Neural cell (in vitro differentiated cells): ENCODE results near the gene MAST4. TPM values are rescaled to one million over a fixed set of nuclear protein-coding genes. Genes with fewer than 3 reads are reported as not detected.

ENCODE experiments used
- H2AFZ ChIP-seq: fragments of 200-600, 300-800 bp; sonication (generic), shearing (Covaris generic); 2 replicates; pipeline ENCODE4 v1.6.0; 2014; ENCODE audit warnings: low read depth, mild to moderate bottlenecking, antibody characterized with exemption, low read length, moderate library complexity
- H3F3A ChIP-seq: fragments of 200-600 bp; shearing (Covaris generic); 2 replicates; pipeline ENCODE4 v1.6.1; 2016; ENCODE audit warnings: mild to moderate bottlenecking, moderate library complexity, mixed read lengths, antibody characterized with exemption, low read length; ENCODE audit not compliant: insufficient read depth, poor library complexity, severe bottlenecking
- H3K27ac ChIP-seq: fragments of 200-600, 300-800 bp; sonication (generic), shearing (Covaris generic); 2 replicates; pipeline ENCODE4 v1.5.1; 2014; ENCODE audit warnings: mild to moderate bottlenecking, low read length, moderate library complexity
- H3K27me3 ChIP-seq: fragments of 300-800, 200-600 bp; sonication (generic), shearing (Covaris generic); 2 replicates; pipeline ENCODE4 v1.6.0; 2014; ENCODE audit warnings: mild to moderate bottlenecking, low read depth, low read length, moderate library complexity; ENCODE audit not compliant: insufficient read depth
- H3K36me3 ChIP-seq: fragments of 300-800, 200-600 bp; sonication (generic), shearing (Covaris generic); 2 replicates; pipeline ENCODE4 v1.5.1; 2014; ENCODE audit warnings: mild to moderate bottlenecking, antibody characterized with exemption, low read length, moderate library complexity; ENCODE audit not compliant: insufficient read depth
- H3K4me2 ChIP-seq: fragments of 300-800, 200-600 bp; sonication (generic), shearing (Covaris generic); 2 replicates; pipeline ENCODE4 v1.6.0; 2014; ENCODE audit warnings: mild to moderate bottlenecking, low read length
- H3K4me3 ChIP-seq: fragments of 300-800, 200-600 bp; sonication (generic), shearing (Covaris generic); 2 replicates; pipeline ENCODE4 v1.5.1; 2014; ENCODE audit warnings: mild to moderate bottlenecking, low read length, moderate library complexity
- H3K79me2 ChIP-seq: fragments of 200-600 bp; shearing (Covaris generic); replicated peaks from 2 replicates; pipeline ENCODE4 v1.6.0; 2014; ENCODE audit warnings: mild to moderate bottlenecking, low read length, moderate library complexity; ENCODE audit not compliant: insufficient read depth
- H3K9ac ChIP-seq: fragments of 300-800, 200-600 bp; sonication (generic), shearing (Covaris generic); 2 replicates; pipeline ENCODE4 v1.6.1; 2016; ENCODE audit warnings: mild to moderate bottlenecking, low read length, mixed read lengths
- H3K9me2 ChIP-seq: fragments of 200-600 bp; shearing (Covaris generic); 2 replicates; pipeline ENCODE4 v1.6.1; 2016; ENCODE audit warnings: mild to moderate bottlenecking, low read length, mixed read lengths; ENCODE audit not compliant: insufficient read depth
- H3K9me3 ChIP-seq: fragments of 200-600, 300-800 bp; sonication (generic), shearing (Covaris generic); 2 replicates; pipeline ENCODE4 v1.6.1; 2016; ENCODE audit warnings: mild to moderate bottlenecking, mixed run types, low read length, moderate library complexity, mixed read lengths
- H4K20me1 ChIP-seq: fragments of 200-600 bp; shearing (Covaris generic); 2 replicates; pipeline ENCODE4 v1.6.1; 2016; ENCODE audit warnings: mild to moderate bottlenecking, mixed run types; ENCODE audit not compliant: insufficient read depth
- CTCF ChIP-seq: fragments of 450-650 bp; IDR thresholded peaks from 2 replicates; pipeline ENCODE4 v1.5.1; 2014; ENCODE audit warnings: antibody characterized with exemption, mild to moderate bottlenecking, moderate library complexity; ENCODE audit not compliant: poor library complexity, severe bottlenecking
- EP300 ChIP-seq: fragments of 450-650 bp; conservative IDR thresholded peaks from 2 replicates; pipeline ENCODE4 v1.6.1; 2014; ENCODE audit warnings: antibody characterized with exemption, mild to moderate bottlenecking, moderate library complexity; ENCODE audit not compliant: poor library complexity, severe bottlenecking
- EZH2 ChIP-seq: fragments of 200-600, 300-800 bp; shearing (Covaris generic), sonication (generic); IDR thresholded peaks from 2 replicates; pipeline ENCODE4 v1.6.1; 2014; ENCODE audit warnings: antibody characterized with exemption, low read length, borderline replicate concordance, mild to moderate bottlenecking; ENCODE audit not compliant: insufficient read depth, poor library complexity, severe bottlenecking
- MXI1 ChIP-seq: fragments of 450-650 bp; conservative IDR thresholded peaks from 2 replicates; pipeline ENCODE4 v1.6.1; 2014; ENCODE audit warnings: antibody characterized with exemption, mild to moderate bottlenecking; ENCODE audit not compliant: poor library complexity, severe bottlenecking
- POLR2AphosphoS5 ChIP-seq: IDR thresholded peaks from 2 replicates; pipeline ENCODE4 v1.6.1; 2012
- RAD21 ChIP-seq: fragments of 450-650 bp; conservative IDR thresholded peaks from 2 replicates; pipeline ENCODE4 v1.6.1; 2014; ENCODE audit warnings: antibody characterized with exemption, mild to moderate bottlenecking, moderate library complexity
- REST ChIP-seq: IDR thresholded peaks from 2 replicates; pipeline ENCODE4 v1.6.1; 2012; ENCODE audit warnings: borderline replicate concordance
- SMC3 ChIP-seq: fragments of 450-650 bp; conservative IDR thresholded peaks from 2 replicates; pipeline ENCODE4 v1.6.1; 2014; ENCODE audit warnings: antibody characterized with exemption, mild to moderate bottlenecking, moderate library complexity; ENCODE audit not compliant: poor library complexity
- TAF1 ChIP-seq: IDR thresholded peaks from 2 replicates; pipeline ENCODE4 v1.6.1; 2012; ENCODE audit warnings: low read depth
- polyA plus RNA-seq: library from polyadenylated mRNA; depleted of rRNA; stranded (reverse); fragments of >200 nt; gene quantifications from 2 replicates; pipeline ENCODE4 v1.2.3, GENCODE V29; 2014

Gene MAST4
- polyA plus RNA-seq, 1 donor from 2014 or later: 2.3 TPM

- no peak overlapping the region for H3K4me2 ChIP-seq
- H3K79me2 ChIP-seq: no peaks in the 10 kb centered on the region
- TF ChIP-seq CTCF (no peak), EZH2 (no peak), SMC3 (no peak), EP300 (no peak)
- H3K9ac ChIP-seq: no peak overlapping the region
- H3F3A ChIP-seq: no peaks in the 10 kb centered on the region
- H3K9me3 ChIP-seq: no peaks in the 10 kb centered on the region
- peaks cover 21% of the 10 kb centered on the region for H3K27me3 ChIP-seq
- no peaks in the 10 kb centered on the region for H3K36me3 ChIP-seq
- no peak overlapping the region for H3K4me3 ChIP-seq
- no peak overlapping the region for H3K27ac ChIP-seq
- no peak overlapping the region for H2AFZ ChIP-seq
- no peaks in the 10 kb centered on the region for H3K9me2 ChIP-seq
- no peaks in the 10 kb centered on the region for H4K20me1 ChIP-seq
Measured at GRCh38 chr5:66826696-66827095, 230.5 kb downstream of the MAST4 start.

GRCh38 chr5:66828046-66828547 lies 231.9 kb downstream of the MAST4 start:
- Histone ChIP-seq H3K9ac (peak overlapping the region; percentile 28), H3K4me3 (peak overlapping the region; percentile 61), H4K20me1 (no peaks in the 10 kb centered on the region), H2AFZ (no peak overlapping the region), H3K27me3 (peaks cover 21% of the 10 kb centered on the region), H3K9me3 (no peaks in the 10 kb centered on the region), H3K4me2 (peak overlapping the region; percentile 59), H3K27ac (no peak overlapping the region), H3K36me3 (no peaks in the 10 kb centered on the region), H3F3A (no peaks in the 10 kb centered on the region), H3K79me2 (no peaks in the 10 kb centered on the region), H3K9me2 (no peaks in the 10 kb centered on the region)
- no peak for TF ChIP-seq EZH2
- no peak for TF ChIP-seq CTCF
- no peak for TF ChIP-seq TAF1
- TF ChIP-seq RAD21: no peak
- TF ChIP-seq MXI1: no peak
- no peak for TF ChIP-seq EP300
- TF ChIP-seq POLR2AphosphoS5: no peak
- no peak for TF ChIP-seq SMC3
- TF ChIP-seq REST: no peak
